Suprapubic skin (tissue), 3 donors: ENCODE measurements around the gene LY6G6F.

Source experiments
- CTCF ChIP-seq, 2 donors: fragments of 200-600 bp in 1 of 2; fragments of 450-650 bp in 1 of 2; sonication (generic) in 1 of 2; IDR thresholded peaks; one replicate each; pipeline ENCODE4 v1.5.1; 2016 to 2019; ENCODE audit warnings: antibody characterized with exemption in 2 of 2, mild to moderate bottlenecking in 1 of 2, moderate library complexity in 1 of 2
- POLR2A ChIP-seq, 2 donors: fragments of 450-650 bp; IDR thresholded peaks; one replicate each; pipeline ENCODE4 v1.6.1; 2017; ENCODE audit warnings: antibody characterized with exemption in 2 of 2, mild to moderate bottlenecking in 2 of 2, moderate library complexity in 2 of 2

GRCh38 chr6:31687321-31687720, 19.3 kb upstream of the LY6G6F start:
- TF ChIP-seq CTCF (IDR thresholded peaks at IDR 0.05) (no peak), POLR2A (IDR thresholded peaks at IDR 0.05) (no peak)
